MM.1S (cell line): ENCODE results near the gene ITPR1.

Experiments used
- DNase-seq: peaks from one replicate; pipeline ENCODE4 v3.0.0-alpha.2; 2015
- H2AFZ ChIP-seq: fragments of 300-600 bp; sonication (generic); 2 replicates; pipeline ENCODE4 v1.6.0; 2016; ENCODE audit warnings: antibody characterized with exemption, low read length
- H3F3A ChIP-seq: fragments of 300-600 bp; sonication (generic); 2 replicates; pipeline ENCODE4 v1.6.1; 2016; ENCODE audit warnings: mild to moderate bottlenecking, antibody characterized with exemption, low read length, moderate library complexity, mixed read lengths; ENCODE audit not compliant: insufficient read depth
- H3K27ac ChIP-seq: fragments of 300-600 bp; sonication (generic); 2 replicates; pipeline ENCODE4 v1.5.1; 2016; ENCODE audit warnings: mild to moderate bottlenecking, low read length
- H3K27me3 ChIP-seq: fragments of 300-600 bp; sonication (generic); replicated peaks from 2 replicates; pipeline ENCODE4 v1.6.0; 2016; ENCODE audit warnings: low read length; ENCODE audit not compliant: insufficient read depth
- H3K36me3 ChIP-seq: fragments of 300-600 bp; sonication (generic); replicated peaks from 2 replicates; pipeline ENCODE4 v1.6.1; 2016; ENCODE audit warnings: mild to moderate bottlenecking, low read length, mixed read lengths; ENCODE audit not compliant: insufficient read depth
- H3K4me1 ChIP-seq: fragments of 300-600 bp; sonication (generic); 2 replicates; pipeline ENCODE4 v1.6.1; 2016; ENCODE audit warnings: low read length, mixed read lengths
- H3K4me2 ChIP-seq: fragments of 300-600 bp; sonication (generic); 2 replicates; pipeline ENCODE4 v1.6.0; 2016; ENCODE audit warnings: low read depth, low read length
- H3K4me3 ChIP-seq: fragments of 300-600 bp; sonication (generic); 2 replicates; pipeline ENCODE4 v1.5.1; 2016; ENCODE audit warnings: low read length, mixed read lengths
- H3K79me2 ChIP-seq: fragments of 300-600 bp; sonication (generic); 2 replicates; pipeline ENCODE4 v1.6.1; 2016; ENCODE audit warnings: mixed run types, low read length, mixed read lengths
- H3K9ac ChIP-seq: fragments of 300-600 bp; sonication (generic); 2 replicates; pipeline ENCODE4 v1.6.1; 2016; ENCODE audit warnings: low read length, mixed read lengths
- H3K9me2 ChIP-seq: fragments of 300-600 bp; sonication (generic); replicated peaks from 2 replicates; pipeline ENCODE4 v1.6.1; 2016; ENCODE audit warnings: mild to moderate bottlenecking, low read length, mixed read lengths; ENCODE audit not compliant: insufficient read depth
- H3K9me3 ChIP-seq: fragments of 300-600 bp; sonication (generic); replicated peaks from 2 replicates; pipeline ENCODE4 v1.6.1; 2016; ENCODE audit warnings: mild to moderate bottlenecking, low read length, mixed read lengths; ENCODE audit not compliant: insufficient read depth
- H4K20me1 ChIP-seq: fragments of 300-600 bp; sonication (generic); 2 replicates; pipeline ENCODE4 v1.6.1; 2016; ENCODE audit warnings: mild to moderate bottlenecking, low read length, moderate library complexity, mixed read lengths; ENCODE audit not compliant: insufficient read depth
- CTCF ChIP-seq: fragments of 300-600 bp; sonication (generic); IDR thresholded peaks from 2 replicates; pipeline ENCODE4 v1.5.1; 2016; ENCODE audit warnings: antibody characterized with exemption, low read length, mixed read lengths
- EZH2 ChIP-seq: fragments of 300-600 bp; sonication (generic); optimal IDR thresholded peaks from 2 replicates; pipeline ENCODE3; 2017; ENCODE audit warnings: low read depth, mild to moderate bottlenecking, antibody characterized with exemption, low read length, mixed read lengths
- EZH2phosphoT487 ChIP-seq: fragments of 300-600 bp; sonication (generic); IDR thresholded peaks from 2 replicates; pipeline ENCODE4 v1.6.1; 2018; ENCODE audit warnings: antibody characterized with exemption, low read length

The ITPR1 gene

GRCh38 chr3:4656626-4657328 is 163.6 kb downstream of the ITPR1 start:
- H3K4me1 ChIP-seq = no peaks in the 10 kb centered on the region
- no peak overlapping the region for H2AFZ ChIP-seq
- no peaks in the 10 kb centered on the region for H3K9me2 ChIP-seq
- H4K20me1 ChIP-seq = no peaks in the 10 kb centered on the region
- H3K27me3 ChIP-seq = no peaks in the 10 kb centered on the region
- H3K27ac ChIP-seq = no peak overlapping the region
- H3K36me3 ChIP-seq = no peaks in the 10 kb centered on the region
- H3K9me3 ChIP-seq = no peaks in the 10 kb centered on the region
- H3K79me2 ChIP-seq = no peaks in the 10 kb centered on the region
- no peak overlapping the region for H3K9ac ChIP-seq
- H3K4me3 ChIP-seq = no peak overlapping the region
- TF ChIP-seq EZH2 (no peak), EZH2phosphoT487 (no peak), CTCF (no peak)
- H3F3A ChIP-seq = no peaks in the 10 kb centered on the region
- no peak overlapping the region for H3K4me2 ChIP-seq
- no peak for DNase-seq

- no peak overlapping the region for H3K4me3 ChIP-seq
- DNase-seq = no peak
- no peak for TF ChIP-seq EZH2phosphoT487
- TF ChIP-seq EZH2 = no peak
- no peak for TF ChIP-seq CTCF
- no peak overlapping the region for H3K27ac ChIP-seq
- no peaks in the 10 kb centered on the region for H3K9me3 ChIP-seq
- H3K4me1 ChIP-seq = no peaks in the 10 kb centered on the region
- H3F3A ChIP-seq = no peaks in the 10 kb centered on the region
- no peaks in the 10 kb centered on the region for H3K9me2 ChIP-seq
- no peak overlapping the region for H3K4me2 ChIP-seq
- H3K79me2 ChIP-seq = no peaks in the 10 kb centered on the region
- no peaks in the 10 kb centered on the region for H3K36me3 ChIP-seq
- H2AFZ ChIP-seq = no peak overlapping the region
- H3K27me3 ChIP-seq = no peaks in the 10 kb centered on the region
- no peak overlapping the region for H3K9ac ChIP-seq
- H4K20me1 ChIP-seq = no peaks in the 10 kb centered on the region
These were observed 167.8 kb downstream of the ITPR1 start for GRCh38 chr3:4660936-4661335.

DNA sequence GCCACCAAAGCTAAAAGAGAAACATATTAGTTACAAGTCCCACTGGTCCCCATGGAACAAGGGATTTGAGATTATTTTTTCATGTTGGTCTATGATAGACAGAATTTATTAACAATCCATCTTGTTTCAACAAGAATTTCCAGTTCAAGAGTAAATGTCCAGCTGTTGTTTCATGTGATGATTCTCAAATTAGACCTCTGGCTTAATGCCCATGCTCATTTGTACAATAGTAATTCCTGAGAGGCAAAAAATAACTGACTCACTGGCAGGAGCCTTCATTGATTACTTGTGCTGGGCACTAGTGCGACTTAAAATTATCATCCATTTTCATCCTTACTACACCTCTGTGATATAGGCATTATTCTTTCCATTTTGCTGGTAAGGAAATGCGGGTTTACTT is 171.3 kb downstream of the ITPR1 start:
- no peak overlapping the region for H3K4me3 ChIP-seq
- no peak for TF ChIP-seq EZH2
- no peak for TF ChIP-seq CTCF
- TF ChIP-seq EZH2phosphoT487 = no peak
- H3K36me3 ChIP-seq = no peaks in the 10 kb centered on the region
- no peaks in the 10 kb centered on the region for H3K9me2 ChIP-seq
- H3F3A ChIP-seq = no peaks in the 10 kb centered on the region
- H3K79me2 ChIP-seq = no peaks in the 10 kb centered on the region
- H3K27ac ChIP-seq = no peak overlapping the region
- no peaks in the 10 kb centered on the region for H3K4me1 ChIP-seq
- H2AFZ ChIP-seq = no peak overlapping the region
- H3K27me3 ChIP-seq = no peaks in the 10 kb centered on the region
- H4K20me1 ChIP-seq = no peaks in the 10 kb centered on the region
- no peak overlapping the region for H3K4me2 ChIP-seq
- no peaks in the 10 kb centered on the region for H3K9me3 ChIP-seq
- no peak overlapping the region for H3K9ac ChIP-seq
- no peak for DNase-seq
